ENCODE results near the gene SP140L.
"Not testable (repeated sequence)": the region's sequence is repeated elsewhere in the genome, so short reads cannot be mapped to it uniquely, and the experiment has no call there.

SP140L gene

DNA sequence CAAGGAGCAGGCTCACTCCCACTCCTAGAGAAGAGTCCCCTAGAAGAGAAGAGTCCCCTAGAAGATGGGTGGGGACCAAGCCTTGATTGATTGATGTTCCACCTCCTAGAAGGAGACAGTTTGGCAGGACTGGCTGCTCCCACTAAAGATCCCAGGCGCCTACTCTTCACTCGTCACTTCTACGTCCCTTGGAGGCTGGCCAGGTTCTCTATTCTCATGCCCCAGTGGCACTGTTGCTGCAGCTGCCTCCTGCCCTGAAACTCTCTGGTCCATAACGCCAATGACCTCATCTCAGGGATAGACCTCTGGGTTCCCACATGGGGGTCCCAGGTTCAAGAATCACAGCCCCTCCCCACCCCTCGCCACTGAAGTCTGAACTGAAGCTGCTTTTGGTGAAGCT is 2.5 kb upstream of the SP140L start:
- no peak for DNase-seq

DNA sequence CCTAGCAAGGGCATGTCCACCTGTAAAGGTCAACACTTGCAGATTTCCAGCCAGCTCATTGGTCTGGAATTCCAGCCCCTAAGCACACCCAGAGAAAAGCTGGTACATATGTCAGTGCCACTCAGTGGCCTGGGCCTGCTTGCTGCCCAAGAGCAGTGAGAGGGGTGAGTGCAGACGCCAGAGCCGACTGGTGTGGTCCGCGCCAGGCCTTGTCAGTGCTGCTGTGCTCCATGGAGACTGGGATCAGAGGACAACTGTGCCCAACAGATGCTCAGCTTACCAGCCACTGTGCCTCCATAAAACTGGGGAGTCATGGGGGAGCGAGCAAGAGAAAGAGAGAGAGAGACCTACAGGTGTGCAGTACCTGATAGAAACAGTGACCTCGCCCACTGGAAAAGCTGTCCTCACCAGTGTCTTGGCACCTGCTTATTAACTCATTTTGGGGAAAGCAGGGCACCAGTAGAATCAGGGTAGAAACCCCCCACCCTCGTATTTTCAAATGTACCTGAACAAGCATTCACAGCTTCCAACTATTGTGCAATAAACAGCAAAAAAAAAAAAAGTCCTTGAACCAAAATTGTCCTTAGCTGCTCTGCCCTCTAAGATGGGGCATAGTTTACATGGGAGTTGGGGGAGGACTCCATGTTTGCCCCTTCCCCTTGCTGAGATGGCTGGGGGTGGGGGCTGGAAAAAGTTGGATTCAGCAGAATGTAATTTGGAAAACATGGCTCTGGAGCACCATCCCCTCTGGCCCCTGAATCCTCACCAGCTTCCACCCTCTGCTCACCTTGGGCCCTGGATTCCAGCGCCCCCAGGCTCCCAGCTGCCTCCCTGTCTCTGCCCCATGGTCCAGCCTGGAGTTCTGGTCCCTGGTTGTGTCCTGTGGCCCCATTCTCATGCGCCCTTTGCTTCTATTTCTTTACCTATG is 1.4 kb upstream of the SP140L start:
- no peak for DNase-seq

DNA sequence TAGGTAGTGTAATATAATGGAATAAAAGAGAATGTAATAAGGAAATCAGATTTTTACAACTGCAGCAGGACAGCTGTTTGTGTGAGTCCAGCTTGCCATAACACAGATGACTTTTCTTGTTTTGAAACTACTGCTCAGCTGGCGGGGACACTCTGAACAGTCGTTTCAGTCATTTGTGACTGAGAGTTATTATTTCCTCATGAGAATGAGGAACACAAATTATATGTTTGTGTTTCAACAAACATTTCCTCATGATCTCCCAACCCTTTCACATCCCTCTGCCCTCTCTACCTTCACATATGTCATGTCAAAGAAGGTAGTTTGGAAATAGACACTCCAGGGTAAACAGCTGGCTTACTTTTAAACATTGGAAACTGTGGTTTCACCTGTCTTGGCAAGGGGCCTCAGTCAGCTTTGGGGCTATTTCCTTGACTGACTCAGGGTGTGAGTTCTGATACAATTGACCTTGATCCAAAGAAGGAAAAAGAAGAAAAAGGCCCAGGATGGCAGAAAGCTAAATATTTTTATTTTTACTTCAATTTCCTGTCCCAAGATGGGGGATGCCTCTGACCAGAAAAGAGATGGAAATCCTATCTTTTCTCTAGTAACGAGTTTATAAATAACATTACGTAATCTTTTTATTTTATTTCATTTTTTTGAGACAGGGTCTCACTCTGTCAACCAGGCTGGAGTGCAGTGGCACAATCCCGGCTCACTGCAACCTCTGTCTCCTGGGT is 593 bp downstream of the SP140L start:
- peak; percentile 20 for DNase-seq

DNA sequence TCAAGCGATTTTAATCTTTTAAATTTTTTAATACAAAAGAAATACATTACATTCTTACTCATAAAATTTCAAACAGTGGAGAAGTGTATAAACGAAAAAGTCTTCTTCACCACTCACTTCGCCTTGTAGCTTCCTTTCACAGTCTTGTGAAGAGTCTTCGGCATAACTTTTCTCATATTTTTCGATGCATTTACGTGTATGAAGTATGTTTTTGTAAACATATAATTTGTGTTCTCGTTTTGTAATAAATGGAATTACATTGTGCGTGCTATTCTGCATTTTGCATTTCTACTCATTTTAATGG is 1.1 kb downstream of the SP140L start:
- no peak for DNase-seq

DNA sequence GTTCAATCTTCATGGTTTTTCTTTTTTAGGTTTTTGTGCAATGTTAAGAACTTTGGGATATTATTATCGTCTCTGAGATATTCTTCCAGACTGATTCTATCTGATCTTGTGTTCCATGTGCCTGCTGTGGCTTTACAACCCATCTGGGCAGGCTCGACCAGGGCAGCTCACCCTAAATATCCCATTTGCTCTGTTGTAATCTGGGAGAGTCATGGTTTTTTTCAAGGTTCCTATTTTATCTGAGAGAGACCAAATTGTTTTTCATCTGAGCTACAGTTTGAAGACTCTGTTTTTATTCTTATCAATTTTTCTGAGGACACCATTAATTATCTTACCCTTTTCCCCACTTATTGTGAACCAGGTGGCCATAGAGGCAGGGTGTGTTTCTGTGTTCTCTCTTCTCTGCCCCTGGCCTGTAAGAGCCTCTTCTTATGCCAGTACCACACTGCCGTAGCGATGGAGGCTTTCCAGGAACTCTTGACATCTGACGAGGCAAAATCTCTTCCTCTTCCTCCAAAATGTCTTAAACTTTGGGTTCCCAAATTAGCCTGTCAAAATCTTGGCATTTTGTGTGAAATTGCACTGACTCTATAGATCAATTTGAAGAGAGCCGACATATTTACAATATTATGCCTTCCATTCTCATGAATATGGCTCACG is 3.1 kb downstream of the SP140L start:
- DNase-seq, result no peak

DNA sequence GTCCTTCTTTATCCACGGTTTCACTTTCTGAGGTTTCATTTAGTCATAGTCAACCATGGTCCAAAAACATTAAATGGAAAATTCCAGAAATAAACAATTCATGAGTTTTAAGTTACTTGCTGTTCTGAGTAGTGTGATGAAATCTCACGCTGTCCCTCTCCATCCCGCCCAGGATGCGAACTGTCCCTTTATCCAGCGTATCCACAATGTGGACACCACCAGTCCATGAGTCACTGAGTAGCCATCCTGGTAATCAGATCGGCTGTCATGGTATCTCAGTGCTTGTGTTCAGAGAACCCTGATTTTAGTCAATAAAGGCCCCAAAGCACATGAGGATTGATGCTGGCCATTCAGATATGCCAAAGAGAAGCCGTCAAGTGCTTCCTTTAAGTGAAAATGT is 3.7 kb downstream of the SP140L start:
- no peak for DNase-seq

DNA sequence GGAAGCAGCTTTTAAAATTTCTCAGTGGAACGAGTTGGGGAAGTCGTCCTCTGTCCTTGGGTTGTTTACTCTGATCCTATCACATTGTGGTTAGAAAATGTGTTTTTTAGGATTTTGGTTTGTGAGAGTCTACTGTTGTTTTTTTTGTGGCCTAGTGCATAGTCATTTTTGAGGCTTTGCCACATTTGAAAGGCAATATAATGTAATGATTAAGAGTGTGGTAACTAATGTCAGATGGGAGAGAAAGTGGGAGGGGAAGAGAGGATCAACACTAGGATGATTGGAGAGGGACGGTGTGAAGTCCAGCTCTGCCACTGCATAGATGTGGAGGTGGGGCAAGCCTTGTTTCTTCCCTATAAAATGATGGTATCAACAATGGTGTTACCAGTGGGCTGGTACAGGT is 8.5 kb downstream of the SP140L start:
- no peak for DNase-seq

DNA sequence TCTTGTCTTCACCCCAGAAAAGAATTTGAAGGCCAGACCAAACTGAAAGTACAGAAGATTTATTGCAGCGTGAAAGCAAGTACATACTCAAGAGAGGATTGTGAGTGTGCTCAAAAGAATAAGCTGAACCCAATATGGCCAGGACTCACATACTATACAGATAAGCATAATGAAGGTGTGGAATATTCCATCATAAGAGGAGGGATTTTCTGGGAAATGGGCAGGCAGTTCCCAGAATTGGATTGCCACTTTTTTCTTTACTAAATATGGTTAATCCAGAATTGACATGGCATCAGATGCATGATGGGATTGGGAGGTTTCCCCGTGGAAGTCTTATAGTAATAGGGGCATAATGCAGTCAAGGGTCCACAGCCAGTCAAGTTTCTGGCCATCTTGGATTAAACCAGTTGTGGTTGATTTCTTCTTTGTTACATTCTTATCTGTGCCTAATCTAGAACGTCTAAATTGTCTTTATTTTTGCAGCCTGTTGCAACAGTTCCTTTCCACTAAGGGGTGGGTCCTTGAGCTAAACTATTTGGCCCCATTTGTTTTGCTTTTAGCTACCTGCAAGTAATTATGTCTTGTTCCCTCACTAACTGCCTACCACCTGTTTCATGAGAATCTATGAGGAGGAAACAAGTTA is 9.0 kb downstream of the SP140L start:
- no peak for DNase-seq

DNA sequence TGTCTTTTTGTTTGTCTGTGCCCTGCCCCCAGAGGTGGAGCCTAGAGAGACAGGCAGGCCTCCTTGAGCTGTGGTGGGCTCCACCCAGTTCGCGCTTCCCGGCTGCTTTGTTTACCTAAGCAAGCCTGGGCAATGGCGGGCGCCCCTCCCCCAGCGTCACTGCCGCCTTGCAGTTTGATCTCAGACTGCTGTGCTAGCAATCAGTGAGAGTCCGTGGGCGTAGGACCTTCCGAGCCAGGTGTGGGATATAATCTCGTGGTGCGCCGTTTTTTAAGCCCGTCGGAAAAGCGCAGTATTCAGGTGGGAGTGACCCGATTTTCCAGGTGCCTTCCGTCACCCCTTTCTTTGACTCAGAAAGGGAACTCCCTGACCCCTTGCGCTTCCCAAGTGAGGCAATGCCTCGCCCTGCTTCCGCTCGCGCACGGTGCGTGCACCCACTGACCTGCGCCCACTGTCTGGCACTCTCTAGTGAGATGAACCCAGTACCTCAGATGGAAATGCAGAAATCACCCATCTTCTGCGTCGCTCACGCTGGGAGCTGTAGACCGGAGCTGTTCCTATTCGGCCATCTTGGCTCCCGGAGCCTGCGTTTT is 15.0 kb downstream of the SP140L start:
- peak; percentile 23 for DNase-seq

DNA sequence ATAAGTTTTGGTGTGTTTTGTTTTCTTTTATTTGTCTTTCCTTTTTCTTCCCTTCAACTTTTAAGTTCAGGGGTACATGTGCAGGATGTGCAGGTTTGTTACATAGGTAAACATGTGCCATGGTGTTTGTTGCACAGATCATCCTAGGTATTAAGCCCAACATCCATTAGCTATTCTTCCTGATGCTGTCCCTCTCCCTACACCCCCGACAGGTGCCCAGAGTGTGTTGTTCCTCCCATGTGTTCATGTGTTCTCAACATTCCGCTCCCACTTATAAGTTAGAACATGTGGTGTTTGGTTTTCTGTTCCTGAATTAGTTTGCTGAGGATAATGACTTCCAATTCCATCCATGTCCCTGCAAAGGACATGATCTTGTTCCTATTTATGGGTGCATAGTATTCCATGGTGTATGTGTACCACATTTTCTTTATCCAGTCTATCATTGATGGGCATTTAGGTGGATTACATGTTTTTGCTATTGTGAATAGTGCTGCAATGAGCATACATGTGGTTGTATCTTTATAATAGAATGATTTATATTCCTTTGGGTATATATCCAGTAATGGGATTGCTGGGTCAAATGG is 16.1 kb downstream of the SP140L start:
- DNase-seq, result not testable (repeated sequence)

DNA sequence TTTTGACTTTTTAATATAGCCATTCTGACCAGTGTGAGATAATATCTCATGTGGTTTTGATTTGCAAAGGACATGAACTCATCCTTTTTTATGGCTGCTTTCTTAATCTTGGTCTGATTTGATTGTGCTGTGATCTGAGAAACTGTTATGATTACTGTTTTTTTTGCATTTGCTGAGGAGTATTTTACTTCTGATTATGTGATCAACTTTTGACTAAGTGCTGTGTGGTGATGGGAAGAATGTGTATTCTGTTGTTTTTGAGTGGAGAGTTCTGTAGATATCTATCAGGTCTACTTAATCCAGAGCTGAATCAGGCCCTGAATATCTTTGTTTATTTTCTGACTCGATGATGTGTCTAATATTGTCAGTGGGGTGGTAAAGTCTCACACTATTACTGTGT is 16.8 kb downstream of the SP140L start:
- DNase-seq, result no peak

DNA sequence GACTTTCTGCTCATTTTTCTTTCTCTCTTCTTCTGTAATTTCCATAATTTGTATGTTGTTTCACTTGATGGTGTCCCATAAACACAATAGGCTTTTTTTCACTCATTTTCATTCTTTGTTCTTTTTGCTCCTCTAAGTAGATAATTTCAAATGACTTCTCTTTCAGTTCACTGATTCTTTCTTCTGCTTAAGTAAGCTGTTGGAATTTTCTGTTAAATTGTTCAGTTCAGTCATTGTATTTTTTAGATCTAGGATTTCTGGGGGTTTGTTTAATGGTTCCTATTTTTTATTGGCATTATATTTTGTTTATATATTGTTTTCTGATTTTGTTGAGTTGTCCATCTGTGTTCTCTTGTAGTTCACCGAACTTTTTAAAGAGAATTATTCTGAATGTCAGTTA is 19.5 kb downstream of the SP140L start:
- no peak for DNase-seq

DNA sequence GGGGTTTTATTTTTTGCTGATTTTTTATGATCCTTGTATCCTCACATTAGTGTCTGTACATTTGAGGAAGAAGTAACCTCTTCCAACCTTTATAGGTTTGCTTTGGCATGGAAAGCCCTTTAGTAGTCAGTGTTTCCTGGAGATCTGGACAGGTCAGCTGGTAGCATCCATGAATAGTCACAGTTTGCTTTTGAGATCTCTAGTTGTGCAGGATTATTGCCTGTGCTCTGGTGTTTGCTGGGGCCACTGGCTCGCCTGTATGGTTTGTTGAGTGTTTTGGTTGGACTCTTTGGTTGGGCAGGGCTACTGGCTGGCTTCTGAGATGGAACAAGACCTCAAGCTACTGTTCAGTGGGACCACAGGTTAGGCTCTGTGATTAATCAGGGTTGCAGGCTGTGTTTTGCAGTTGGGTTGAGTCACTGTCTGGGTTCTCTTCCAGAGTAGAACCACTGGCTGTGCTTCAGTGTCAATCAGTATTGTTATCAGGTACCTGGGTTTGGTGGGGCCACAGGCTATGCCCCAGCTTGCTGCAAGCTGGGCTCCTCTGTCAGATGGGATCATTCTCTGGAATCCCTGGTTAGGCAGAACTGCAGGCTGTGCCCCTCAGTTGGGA is 20.0 kb downstream of the SP140L start:
- no peak for DNase-seq

DNA sequence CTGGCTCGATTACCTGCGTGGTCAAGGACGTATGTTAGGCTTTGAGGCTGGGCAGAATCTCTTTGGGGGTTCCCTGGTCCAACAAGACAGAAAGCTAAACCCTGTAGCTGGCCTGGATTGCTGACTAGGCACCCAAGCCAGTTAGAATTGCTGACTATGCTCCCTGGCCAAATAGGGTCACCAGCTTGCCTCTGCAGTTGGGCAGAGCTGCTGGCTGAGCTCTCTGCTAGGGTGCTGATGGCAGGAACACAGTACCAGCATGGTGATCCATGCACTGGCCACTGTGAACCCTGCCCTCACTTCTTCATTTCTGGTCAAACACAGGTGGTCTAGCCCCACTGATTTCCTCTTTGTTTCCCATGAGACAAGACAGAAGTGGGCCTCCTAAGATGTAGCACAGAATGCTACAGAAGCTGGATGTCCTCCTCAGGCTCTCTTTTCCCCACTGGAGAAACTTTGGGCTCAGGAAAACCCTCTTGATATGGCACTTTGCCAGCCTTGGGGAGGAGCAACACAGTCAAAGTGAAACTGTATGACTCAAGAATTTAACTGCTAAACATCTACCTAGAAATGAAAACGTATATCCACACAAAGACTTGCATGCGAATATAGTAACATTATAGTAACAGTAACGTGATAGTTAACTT is 20.8 kb downstream of the SP140L start:
- peak; percentile 41 for DNase-seq

DNA sequence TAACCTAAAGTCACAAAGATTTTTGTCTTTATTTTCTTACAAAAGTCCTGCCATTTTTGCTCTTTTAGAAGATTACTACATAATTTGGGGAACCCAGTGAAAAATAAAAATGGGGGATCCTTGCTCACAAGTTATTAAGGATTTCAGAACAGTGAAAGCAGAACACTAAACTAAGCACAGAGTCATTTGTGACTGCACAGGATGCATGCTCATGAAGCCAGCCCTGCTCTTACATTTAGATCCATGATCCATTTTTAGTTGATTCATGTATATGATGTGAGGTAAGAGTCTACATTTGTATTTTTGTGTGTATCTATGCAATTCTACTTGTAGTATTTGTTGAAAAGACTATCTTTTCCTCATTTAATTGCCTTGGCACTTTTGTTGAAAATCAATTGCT is 21.8 kb downstream of the SP140L start:
- no peak for DNase-seq

DNA sequence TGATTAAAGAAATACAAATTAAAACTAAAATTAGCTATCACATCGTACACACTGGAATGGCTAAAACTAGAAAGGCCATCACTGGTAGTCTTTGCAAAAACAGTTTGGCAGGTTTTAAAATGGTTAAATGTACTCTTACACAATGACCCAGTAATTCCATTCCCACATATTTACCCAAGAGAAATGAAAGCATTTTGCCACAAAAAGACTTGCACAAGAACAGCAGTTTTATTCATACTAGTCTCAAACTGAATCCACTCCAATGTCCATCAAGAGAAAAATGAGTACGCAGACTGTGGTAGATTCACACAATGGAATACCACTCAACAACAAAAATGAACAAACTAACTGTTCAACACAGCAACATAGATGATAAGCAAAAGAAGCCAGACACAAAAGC is 29.1 kb downstream of the SP140L start:
- no peak for DNase-seq

DNA sequence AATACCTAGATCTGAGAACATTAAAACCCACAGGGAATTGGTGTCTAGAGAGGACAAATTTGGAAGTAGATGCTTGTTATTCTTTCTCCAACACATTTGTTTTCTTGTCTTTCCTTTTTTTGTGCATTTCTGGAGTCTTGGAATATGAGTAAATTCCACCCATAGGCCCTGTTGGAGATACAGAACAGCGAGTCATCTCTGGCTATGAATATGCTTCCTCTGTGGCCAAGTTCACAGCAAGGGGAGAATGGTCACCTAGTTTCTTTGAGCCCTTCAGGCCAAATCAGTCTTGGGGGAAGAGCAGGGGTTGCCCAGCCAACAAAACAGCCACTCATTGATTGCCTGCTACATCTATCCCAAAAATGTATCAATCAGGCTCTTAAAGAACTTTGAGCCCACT is 31.3 kb downstream of the SP140L start:
- DNase-seq, result no peak

DNA sequence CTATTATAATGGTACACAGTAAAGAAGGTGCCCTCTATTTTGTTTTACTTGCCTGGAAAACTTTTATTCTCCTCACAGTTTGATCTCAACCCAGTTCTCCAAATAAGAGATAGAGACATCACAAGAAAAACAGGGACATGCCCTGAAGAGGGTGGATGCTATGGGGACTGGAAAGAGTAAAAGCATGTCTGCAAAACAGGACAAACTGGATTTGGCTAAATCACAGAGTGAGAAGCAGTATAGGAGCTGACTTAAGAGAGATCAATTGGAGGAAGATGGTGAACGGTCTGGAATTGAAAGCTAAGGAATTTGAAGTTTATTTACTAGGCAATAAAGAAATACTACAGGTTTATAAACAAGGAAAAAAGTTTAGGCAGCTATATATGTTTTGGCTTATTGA is 33.0 kb downstream of the SP140L start:
- DNase-seq, result no peak

DNA sequence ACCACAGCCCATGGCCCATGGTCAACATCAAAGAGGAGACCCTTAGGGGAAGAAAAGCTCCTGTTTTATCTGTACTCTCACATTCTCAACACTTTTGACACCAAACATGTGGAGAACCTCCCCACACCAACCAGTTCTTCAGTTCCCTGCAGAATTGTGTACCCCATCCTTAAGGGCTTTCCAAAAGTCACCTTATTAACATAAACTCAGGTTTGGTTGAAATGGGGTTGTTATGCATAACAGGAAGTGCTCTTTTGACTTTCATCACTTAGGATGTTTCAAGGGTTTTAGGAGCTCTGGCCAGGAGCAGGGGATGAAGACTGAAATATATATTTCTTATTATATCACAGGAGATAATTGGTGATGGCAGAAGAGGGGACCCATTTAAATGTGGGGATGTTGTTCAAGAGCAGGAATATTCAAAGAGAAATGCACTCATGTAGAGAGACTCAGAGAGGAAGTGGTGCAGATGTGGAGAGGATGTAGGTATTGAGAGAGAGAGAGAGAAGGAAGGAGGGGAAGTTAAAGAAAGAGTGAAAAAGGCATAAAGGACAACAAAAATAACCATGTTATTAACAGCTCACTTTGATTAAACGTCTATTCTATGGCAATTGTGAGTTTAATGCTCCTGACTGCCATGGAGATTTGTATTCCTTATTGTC is 35.2 kb downstream of the SP140L start:
- no peak for DNase-seq

DNA sequence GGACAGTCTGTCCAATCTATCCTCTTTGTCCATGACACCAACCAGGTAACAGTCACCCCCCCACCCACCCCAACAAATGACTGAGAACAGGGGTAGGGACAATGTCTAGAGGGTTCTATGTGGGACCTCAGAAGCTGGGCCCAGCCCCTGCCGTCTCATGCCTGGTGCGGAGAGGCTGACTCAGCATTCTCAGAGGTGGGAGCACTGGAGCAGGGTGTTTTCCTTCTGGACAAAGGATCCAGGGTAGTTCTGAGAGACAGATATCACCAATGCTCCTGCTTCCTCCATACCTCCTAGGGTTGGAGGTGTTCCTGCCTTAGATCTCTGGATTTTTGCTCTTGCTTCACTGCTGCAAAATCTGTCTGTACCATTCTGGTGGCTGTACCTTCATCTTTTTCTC is 55.1 kb downstream of the SP140L start:
- DNase-seq, result no peak

DNA sequence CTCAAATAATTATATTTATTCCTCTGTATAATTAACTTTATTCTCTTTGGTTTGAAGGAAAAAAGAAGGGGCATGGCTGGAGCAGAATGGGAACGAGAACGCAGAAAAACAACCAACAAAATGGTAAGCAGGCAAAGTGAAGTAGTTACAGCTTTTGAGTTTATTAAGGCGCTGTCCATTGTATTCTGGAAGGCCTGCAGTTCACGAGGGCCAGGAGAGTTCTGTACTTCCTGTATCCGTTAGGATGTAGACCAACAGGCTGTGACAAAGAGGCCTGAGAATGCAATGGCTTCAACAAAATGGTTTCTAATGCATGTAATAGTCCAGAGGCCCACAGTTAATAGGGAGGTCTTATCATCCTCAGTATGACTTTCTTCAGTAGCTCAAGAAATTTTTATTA is 56.5 kb downstream of the SP140L start:
- DNase-seq, result no peak

Measured in CD4-positive, alpha-beta T cell treated with Interleukin-17A for 1 hour (primary cell).